H1 (cell line): ENCODE data around the gene COL20A1. TPM values are rescaled to one million over a fixed set of nuclear protein-coding genes. Genes with fewer than 3 reads are reported as not detected.

Experiments used
- GABPA ChIP-seq: IDR thresholded peaks from 2 replicates; pipeline ENCODE4 v1.6.1; 2011; ENCODE audit warnings: mild to moderate bottlenecking, low read length, moderate library complexity, borderline replicate concordance; ENCODE audit not compliant: insufficient read depth
- RAD21 ChIP-seq, 2 experiments: IDR thresholded peaks in 1 of 2; conservative IDR thresholded peaks in 1 of 2; 2 replicates each; pipeline ENCODE4 v1.6.1; 2011; ENCODE audit warnings: low read depth in 2 of 2, low read length in 2 of 2, improper control_type of control experiment in 1 of 2, inconsistent platforms in 1 of 2, mild to moderate bottlenecking in 1 of 2, moderate library complexity in 1 of 2
- polyA plus RNA-seq, 7 experiments: library from polyadenylated mRNA; depleted of rRNA in 3 of 7; stranded (reverse) in 5 of 7; unstranded in 2 of 7; fragments of >200 nt in 5 of 7; fragments of 200-250 nt in 2 of 7; gene quantifications; 1 replicate in 5 of 7; 2 replicates in 1 of 7; 4 replicates in 1 of 7; pipeline versions ENCODE4 v1.2.1 to v1.2.3, GENCODE V29; 2011 to 2013; ENCODE audit warnings: missing spikeins in 2 of 7, mixed read lengths in 2 of 7
- total RNA-seq: library from RNA; stranded (reverse); fragmentation: NEBNext Ultra II Directional; extraction: Animal tissue kit (Norgen Biotek cat#: 25700); gene quantifications from 2 replicates; pipeline ENCODE4 v1.2.1, GENCODE V29; 2021

Gene COL20A1
- total and polyA plus RNA-seq, 2 of the 8 experiments (the other 6 are each of a cell fraction or from before 2014, with no cell fraction given): 0.19 to 0.21 TPM

DNA sequence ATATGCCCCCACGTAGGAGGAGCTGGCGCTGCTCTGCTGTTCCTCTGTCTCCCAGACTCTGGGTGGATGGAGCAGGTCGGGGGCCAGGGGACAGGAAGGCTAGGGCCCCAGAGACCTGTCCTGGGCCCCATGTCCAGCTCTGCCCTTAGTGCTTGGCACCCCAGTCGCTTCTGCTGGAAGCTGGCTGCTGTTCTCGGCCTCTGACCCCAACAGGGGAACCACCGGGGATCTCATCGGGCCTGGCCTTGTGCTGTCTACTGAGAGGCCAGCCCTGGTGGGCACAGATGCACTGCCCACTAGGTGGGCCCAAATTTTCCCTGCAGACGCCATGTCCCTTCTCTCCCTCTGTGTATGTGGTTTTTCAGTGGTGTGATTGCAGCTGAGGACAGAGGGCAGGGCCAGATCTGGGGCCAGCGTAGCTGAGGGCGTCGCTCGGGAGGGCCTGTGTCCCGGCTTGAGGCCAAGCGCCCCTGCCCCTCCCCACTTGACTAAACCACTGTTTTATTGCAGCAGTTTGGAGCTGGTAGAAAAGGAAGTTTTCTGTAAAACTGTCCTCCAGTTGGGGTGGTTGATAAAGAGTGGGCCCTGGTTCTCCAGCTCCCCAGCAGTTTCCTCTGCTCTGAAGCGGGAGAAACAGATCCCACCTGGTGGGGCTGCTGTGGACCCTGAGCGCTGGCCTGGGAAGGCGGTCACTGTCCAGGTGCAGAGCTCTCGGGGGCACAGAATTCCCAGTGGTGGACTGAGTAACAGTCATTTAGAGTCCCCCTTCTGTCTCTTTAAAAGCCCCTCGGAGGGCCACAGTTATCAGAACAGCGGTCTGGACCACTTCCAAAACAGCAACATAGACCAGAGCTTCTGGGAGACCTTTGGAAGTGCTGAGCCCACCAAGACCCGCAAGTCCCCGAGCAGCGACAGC is 5.9 kb upstream of the COL20A1 start (continued):
- no peak for TF ChIP-seq RAD21 (IDR thresholded peaks at IDR 0.05 in 1 of 2, conservative IDR thresholded peaks at IDR 0.05 in 1 of 2; ENCODE audit: low read depth in 2 of 2, low read length in 2 of 2)
- TF ChIP-seq GABPA: no peak
